Smooth muscle cell (in vitro differentiated cells): ENCODE data around the gene TNFAIP1. TPM values are rescaled to one million over a fixed set of nuclear protein-coding genes. Genes with fewer than 3 reads are reported as not detected.

Experiments
- DNase-seq: peaks from one replicate; lab custom pipeline; 2025; ENCODE audit not compliant: unreplicated experiment; lab: John Stamatoyannopoulos, UW
- H2AFZ ChIP-seq: fragments of 200-600 bp; sonication (generic); 2 replicates; pipeline ENCODE4 v1.6.0; 2016; ENCODE audit warnings: antibody characterized with exemption, low read depth, mild to moderate bottlenecking
- H3F3A ChIP-seq: fragments of 200-600 bp; sonication (generic); 2 replicates; pipeline ENCODE4 v1.6.0; 2017; ENCODE audit warnings: antibody characterized with exemption, low read depth
- H3K27ac ChIP-seq: fragments of 200-600 bp; sonication (generic); 2 replicates; pipeline ENCODE4 v1.5.1; 2016; ENCODE audit warnings: low read depth, mild to moderate bottlenecking
- H3K27me3 ChIP-seq: fragments of 200-600 bp; sonication (generic); 2 replicates; pipeline ENCODE4 v1.6.1; 2016; ENCODE audit warnings: low read depth, mild to moderate bottlenecking
- H3K36me3 ChIP-seq: fragments of 200-600 bp; sonication (generic); 2 replicates; pipeline ENCODE4 v1.5.1; 2016; ENCODE audit warnings: low read depth
- H3K4me1 ChIP-seq: fragments of 200-600 bp; sonication (generic); 2 replicates; pipeline ENCODE4 v1.5.1; 2016; ENCODE audit warnings: low read depth
- H3K4me2 ChIP-seq: fragments of 200-600 bp; sonication (generic); 2 replicates; pipeline ENCODE4 v1.6.0; 2016; ENCODE audit warnings: mild to moderate bottlenecking
- H3K4me3 ChIP-seq: fragments of 200-600 bp; sonication (generic); 2 replicates; pipeline ENCODE4 v1.5.1; 2016; ENCODE audit warnings: mild to moderate bottlenecking
- H3K79me2 ChIP-seq: fragments of 200-600 bp; sonication (generic); 2 replicates; pipeline ENCODE4 v1.6.0; 2016; ENCODE audit warnings: low read depth, mild to moderate bottlenecking
- H3K9ac ChIP-seq: fragments of 200-600 bp; sonication (generic); 2 replicates; pipeline ENCODE4 v1.6.0; 2016; ENCODE audit warnings: low read depth
- H3K9me3 ChIP-seq: fragments of 200-600 bp; sonication (generic); replicated peaks from 2 replicates; pipeline ENCODE4 v1.5.1; 2016; ENCODE audit warnings: low read depth
- H4K20me1 ChIP-seq: fragments of 200-600 bp; sonication (generic); 2 replicates; pipeline ENCODE4 v1.6.0; 2016; ENCODE audit warnings: low read depth
- WGBS: methylation state at CpG from one replicate; pipeline ENCODE4 v1.1.7; 2016; ENCODE audit warnings: low lambda C conversion rate; 5-methylcytosine and 5-hydroxymethylcytosine counted together
- polyA plus RNA-seq: library from polyadenylated mRNA; unstranded; fragments of >200 nt; fragmentation: Nextera tagmentation; extraction: Ambion mirVana; gene quantifications from 2 replicates; pipeline ENCODE4 v1.2.1, GENCODE V29; 2016
- total RNA-seq: library from RNA; depleted of rRNA; stranded (reverse); fragments of >200 nt; gene quantifications from 2 replicates; pipeline ENCODE4 v1.2.3, GENCODE V29; 2014
- TF ChIP-seq, protein P1 (sequence below): fragments of 200-600 bp; sonication (generic); IDR thresholded peaks from 2 replicates; pipeline ENCODE4 v1.5.1; 2017; ENCODE audit warnings: borderline replicate concordance, mild to moderate bottlenecking, antibody characterized with exemption; ENCODE audit not compliant: insufficient read depth, poor library complexity, severe bottlenecking

The TNFAIP1 gene
- total and polyA plus RNA-seq, 2 experiments from 2014 or later, result 75.0 to 81.0 TPM

DNA sequence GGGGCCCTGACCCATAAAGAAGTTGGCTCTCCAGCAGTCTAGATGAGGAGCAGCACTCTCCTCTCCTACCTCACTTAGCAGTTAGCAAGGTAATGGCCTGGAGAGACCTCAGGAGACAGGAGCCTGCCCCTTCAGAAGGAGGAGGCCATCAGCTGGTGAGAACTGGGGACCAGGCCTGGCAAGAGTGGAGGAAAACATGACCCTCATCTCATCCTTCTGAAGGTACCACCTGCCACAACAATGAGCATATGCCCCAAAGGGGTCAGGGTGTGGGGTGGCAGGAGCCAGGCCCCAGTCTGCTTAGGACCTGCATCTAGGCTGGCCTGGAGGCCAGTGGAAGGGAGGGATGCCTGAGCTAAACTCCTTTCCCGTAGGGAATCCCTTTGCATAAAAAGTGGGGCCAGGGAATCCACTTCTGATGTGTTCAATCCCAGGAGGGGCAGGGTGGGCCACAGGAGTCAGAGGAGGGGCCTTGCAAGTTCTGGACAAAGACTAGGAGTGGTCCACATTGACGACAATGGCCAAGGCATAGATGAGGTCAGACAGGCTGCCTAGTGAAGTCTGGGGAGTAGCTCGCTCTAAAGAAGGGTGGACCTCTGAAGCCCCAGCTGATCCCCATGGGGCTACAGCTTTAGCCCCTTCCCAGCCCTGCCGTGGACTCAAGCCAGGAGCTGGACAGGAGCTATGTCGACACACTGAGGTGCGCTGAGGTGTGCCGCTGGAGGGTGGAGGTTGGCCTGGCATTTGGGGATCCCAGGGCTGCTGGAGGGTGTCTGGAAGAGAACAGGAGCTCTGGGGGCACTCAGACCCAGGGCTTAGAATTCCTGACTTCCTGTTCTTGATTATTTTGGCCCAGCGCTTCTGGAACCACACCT lies 28.5 kb downstream of the TNFAIP1 start:
- Histone ChIP-seq H3K27ac (no peak overlapping the region), H3K4me1 (no peaks in the 10 kb centered on the region), H4K20me1 (no peaks in the 10 kb centered on the region), H3K36me3 (peaks cover 9% of the 10 kb centered on the region), H3K9me3 (no peaks in the 10 kb centered on the region), H3K27me3 (no peaks in the 10 kb centered on the region), H3F3A (no peaks in the 10 kb centered on the region), H3K4me3 (no peak overlapping the region), H3K79me2 (no peaks in the 10 kb centered on the region), H3K4me2 (no peak overlapping the region), H2AFZ (no peak overlapping the region), H3K9ac (no peak overlapping the region)
- TF ChIP-seq, protein P1, sequence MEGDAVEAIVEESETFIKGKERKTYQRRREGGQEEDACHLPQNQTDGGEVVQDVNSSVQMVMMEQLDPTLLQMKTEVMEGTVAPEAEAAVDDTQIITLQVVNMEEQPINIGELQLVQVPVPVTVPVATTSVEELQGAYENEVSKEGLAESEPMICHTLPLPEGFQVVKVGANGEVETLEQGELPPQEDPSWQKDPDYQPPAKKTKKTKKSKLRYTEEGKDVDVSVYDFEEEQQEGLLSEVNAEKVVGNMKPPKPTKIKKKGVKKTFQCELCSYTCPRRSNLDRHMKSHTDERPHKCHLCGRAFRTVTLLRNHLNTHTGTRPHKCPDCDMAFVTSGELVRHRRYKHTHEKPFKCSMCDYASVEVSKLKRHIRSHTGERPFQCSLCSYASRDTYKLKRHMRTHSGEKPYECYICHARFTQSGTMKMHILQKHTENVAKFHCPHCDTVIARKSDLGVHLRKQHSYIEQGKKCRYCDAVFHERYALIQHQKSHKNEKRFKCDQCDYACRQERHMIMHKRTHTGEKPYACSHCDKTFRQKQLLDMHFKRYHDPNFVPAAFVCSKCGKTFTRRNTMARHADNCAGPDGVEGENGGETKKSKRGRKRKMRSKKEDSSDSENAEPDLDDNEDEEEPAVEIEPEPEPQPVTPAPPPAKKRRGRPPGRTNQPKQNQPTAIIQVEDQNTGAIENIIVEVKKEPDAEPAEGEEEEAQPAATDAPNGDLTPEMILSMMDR, result no peak
- DNase-seq, result no peak
- 99% methylated on average over 8 of the region's 8 CpGs for WGBS

DNA sequence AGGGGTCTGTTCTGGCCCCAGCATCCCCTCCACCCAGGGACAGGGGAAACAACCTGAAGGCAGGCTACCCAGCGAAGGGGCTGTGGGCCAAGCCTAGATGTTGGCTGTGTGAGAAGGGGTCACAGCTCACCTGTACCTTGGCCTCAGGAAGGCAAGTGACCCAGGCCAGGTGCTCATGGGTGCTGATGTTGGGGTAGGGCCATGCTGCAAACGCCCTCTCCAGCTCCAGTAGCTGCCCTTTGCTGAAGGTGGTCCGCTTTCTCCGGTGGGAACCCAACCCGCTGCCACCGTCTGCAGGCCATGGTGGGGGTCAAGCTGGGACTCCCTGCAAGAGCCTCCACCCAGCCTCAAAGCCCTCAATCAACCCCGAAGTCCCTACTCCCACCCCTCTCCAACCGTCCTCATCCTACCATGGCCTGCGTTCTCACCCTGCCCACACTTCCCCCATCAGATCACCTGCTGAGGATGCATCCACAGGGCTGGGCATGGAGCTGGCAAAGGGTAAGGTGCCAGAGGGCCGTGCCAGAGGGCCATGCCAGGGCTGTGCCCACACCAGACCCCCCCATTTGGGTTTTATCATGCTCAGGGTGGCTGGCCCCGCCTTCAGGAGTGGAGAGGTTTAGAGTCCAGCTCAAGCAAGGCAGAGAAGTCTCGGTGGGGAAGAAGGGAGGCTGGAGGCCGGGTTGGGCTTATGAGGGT lies 29.3 kb downstream of the TNFAIP1 start, which contains the start of gene SEBOX:
Gene SEBOX (minus strand): TSS at position 535 of the 699 bp plus-strand sequence. CDS start 48 bp downstream, at position 487.
- no peak for DNase-seq
- WGBS, result 96% methylated on average over 12 of the region's 13 CpGs
- Histone ChIP-seq H4K20me1 (no peaks in the 10 kb centered on the region), H3K79me2 (no peaks in the 10 kb centered on the region), H3K4me3 (no peak within 1 kb of the TSS), H3K27me3 (no peaks in the 10 kb centered on the region), H3K4me2 (no peak within 1 kb of the TSS), H2AFZ (no peak within 1 kb of the TSS), H3K27ac (no peak within 1 kb of the TSS), H3K9ac (no peak within 1 kb of the TSS), H3K4me1 (peaks cover 3% of the 10 kb centered on the region), H3F3A (no peaks in the 10 kb centered on the region), H3K9me3 (no peaks in the 10 kb centered on the region), H3K36me3 (peaks cover 5% of the 10 kb centered on the region)
- TF ChIP-seq, protein P1, result no peak

DNA sequence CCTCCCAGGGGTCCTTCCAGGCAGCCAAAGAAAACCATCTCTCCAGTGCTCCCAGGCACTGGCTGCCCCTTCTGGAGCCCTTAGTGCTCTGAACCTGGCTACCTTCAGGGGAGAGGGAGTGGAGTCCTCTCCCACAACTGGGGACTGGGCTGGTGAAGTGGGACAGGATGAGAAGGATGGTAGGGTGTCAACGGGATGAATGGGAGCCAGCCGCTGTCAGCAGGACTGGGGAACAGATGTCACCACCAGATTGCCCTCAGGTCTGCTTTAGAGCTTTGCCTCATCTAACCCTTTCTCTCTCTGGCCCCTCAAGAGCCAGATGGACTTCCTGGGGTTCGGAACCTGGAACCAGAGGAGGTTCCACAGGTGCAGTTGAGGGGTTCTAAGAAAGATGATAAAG lies 29.9 kb downstream of the TNFAIP1 start:
- Histone ChIP-seq H3K4me1 (peaks cover 8% of the 10 kb centered on the region), H3K4me2 (no peak overlapping the region), H3K79me2 (no peaks in the 10 kb centered on the region), H4K20me1 (no peaks in the 10 kb centered on the region), H3F3A (no peaks in the 10 kb centered on the region), H3K9ac (no peak overlapping the region), H3K4me3 (no peak overlapping the region), H3K9me3 (no peaks in the 10 kb centered on the region), H3K36me3 (peaks cover 5% of the 10 kb centered on the region), H3K27ac (no peak overlapping the region), H2AFZ (no peak overlapping the region), H3K27me3 (no peaks in the 10 kb centered on the region)
- no peak for DNase-seq
- TF ChIP-seq, protein P1, result no peak
- WGBS, result 91% methylated on average over 3 of the region's 3 CpGs
